ENCODE measurements around the gene EFNA1.
"Not testable (repeated sequence)": the region's sequence is repeated elsewhere in the genome, so short reads cannot be mapped to it uniquely, and the experiment has no call there.

The EFNA1 gene

DNA sequence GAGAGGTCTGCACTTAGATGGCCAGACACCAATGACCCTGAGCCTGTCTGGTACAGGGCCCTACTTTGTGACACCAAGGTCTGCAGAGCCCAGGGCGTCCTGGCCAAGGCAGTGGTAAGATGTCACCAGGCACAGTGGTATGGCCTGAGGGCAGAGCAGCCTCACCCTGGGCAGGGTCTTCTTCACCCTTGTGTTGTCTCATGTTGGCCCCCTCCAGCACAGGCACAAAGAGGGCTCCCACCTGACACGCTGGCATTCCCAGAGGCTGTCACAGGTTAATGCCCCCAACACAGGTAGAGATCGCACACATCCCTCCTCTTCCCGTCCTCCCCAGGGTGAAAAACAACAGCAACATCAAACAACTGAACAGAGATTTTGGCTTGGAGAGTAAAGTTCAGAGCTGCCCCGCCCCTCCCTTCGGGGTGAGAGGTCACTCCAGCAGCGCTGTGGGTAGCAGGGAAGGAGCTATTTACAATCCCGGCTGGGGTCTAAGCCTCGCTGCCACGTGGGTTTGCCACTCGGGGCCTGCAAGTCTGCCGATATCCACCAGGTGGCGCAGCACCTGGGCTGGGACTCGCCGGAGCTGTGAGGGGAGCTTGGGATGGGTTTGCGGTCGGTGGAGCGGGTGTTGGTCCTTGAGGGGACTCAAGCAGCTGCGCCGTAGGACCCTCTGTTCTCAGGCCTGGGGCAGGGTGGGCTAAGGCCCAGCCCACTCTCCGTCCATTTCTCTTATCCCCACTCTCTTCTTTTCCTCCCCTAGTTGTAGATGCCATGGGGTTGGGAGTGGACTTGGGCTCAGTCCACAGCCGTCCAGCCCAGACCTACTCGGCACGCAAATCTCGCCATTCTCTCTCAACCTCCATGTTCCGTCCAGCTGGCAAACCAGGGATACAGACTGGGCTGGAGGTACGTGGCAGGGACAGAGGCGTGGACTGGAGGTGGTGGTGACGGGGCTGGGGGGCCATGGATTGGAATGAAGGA is 36.3 kb upstream of the EFNA1 start:
- H3K4me3 ChIP-seq (ENCODE audit: low read depth, low read length) = no peak overlapping the region
- DNase-seq (ENCODE audit: low read depth) = no peak

DNA sequence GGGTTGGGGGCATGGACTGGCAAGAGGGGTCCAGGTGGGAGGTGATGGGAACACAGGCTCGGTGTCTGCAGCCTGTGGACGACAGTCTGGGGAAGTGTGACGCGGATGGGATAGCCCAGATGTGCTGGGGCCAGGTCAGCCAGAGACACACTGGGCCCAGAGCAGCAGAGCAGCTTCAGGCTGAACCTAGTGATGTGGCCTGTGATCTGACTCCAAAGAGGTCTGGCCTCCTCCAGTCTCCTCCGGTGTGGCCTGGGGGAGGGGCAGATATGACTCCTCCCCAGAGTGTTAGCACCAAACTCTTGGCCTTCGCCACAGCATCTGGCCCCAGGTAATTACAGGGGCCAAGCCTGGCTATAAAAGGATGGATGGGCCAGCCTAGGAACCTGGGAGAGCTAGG is 35.5 kb upstream of the EFNA1 start:
- no peak for DNase-seq (ENCODE audit: low read depth)
- no peak overlapping the region for H3K4me3 ChIP-seq (ENCODE audit: low read depth, low read length)

DNA sequence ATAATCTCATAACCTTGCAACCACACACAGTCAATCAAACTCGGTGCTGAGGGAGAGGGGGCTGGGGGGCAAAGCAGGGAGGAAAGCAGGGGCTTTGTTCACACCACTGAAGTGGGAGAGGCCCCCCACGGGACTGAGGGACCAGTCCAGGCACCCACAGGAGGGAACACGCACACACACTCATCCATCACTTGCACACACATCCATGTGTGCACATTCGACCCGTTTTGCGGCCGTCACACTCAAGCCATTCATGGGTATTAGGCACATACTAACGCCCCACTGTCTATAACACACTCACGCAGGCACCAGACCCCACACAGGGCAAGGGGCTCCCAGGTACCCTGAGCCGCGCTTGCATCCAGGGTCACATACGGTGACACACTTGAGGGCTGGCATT is 35.0 kb upstream of the EFNA1 start:
- no peak overlapping the region for H3K4me3 ChIP-seq (ENCODE audit: low read depth, low read length)
- DNase-seq (ENCODE audit: low read depth) = no peak

DNA sequence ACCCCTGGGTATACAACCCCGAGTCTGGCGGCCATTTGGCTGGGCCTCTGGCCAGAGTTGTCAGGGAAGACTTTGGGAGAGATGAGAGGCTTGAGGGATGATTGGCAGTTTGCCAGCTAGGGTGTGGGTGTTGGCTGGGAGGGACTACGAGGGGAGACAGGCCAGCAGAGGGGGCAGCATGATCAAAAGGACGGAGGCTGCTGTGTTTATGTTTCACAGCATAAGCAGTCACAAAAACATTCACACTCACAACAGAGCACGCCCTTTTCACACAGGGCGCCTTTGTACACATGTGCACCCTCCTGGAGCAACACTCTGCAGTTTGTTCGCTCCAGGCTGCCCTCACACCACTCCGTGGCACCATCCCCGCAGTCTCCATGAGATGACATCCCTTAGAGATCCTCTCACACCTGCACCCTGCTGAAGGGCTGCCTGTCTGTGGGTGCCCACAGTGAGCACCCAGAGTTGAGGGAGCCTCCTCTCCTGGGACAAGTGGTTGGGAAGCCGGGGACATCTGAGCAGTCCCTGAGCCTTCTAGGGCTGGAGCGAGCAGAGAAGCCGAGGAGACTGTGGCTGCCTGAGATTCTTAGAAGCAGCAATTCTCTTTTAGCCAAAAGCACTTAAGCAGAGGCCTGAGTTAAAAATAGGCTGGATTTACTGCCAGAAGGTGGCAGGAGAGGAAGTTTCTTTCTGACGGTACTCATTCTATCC is 33.6 kb upstream of the EFNA1 start:
- no peak overlapping the region for H3K4me3 ChIP-seq (ENCODE audit: low read depth, low read length)
- DNase-seq (ENCODE audit: low read depth) = no peak

DNA sequence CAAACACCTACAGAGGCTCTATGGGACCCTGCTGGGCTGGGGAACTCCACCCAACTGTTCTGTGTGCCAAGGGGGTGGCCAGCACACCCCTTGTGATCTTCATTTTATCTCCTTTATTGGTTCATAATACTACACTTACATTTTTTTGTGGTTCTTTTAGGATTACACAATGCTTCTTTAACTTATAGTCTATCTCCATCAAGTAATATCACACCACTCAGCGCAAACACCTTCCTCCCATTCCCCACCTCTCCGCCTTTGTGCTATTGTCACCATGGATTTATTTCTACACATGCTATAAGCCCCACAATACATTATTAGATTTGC is 33.1 kb upstream of the EFNA1 start:
- H3K4me3 ChIP-seq (ENCODE audit: low read depth, low read length) = no peak overlapping the region
- DNase-seq (ENCODE audit: low read depth) = no peak

DNA sequence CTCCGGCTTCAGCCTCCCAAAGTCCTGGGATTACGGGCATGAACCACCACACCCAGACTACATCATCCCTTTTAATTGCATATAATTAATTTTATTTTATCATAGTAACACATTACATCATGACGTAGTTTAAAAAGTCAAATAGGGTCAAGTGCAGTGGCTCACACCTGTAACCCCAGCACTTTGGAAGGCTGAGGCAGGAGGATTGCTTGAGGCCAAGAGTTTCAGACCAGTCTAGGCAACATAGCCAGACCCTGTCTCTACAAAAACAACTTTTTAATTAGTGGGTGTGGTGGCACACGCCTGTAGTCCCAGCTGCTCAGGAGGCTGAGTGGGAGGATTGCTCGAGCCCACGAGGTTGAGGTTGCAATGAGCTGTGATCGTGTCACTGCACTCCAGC is 28.3 kb upstream of the EFNA1 start:
- no peak overlapping the region for H3K4me3 ChIP-seq (ENCODE audit: low read depth, low read length)
- DNase-seq (ENCODE audit: low read depth) = no peak

DNA sequence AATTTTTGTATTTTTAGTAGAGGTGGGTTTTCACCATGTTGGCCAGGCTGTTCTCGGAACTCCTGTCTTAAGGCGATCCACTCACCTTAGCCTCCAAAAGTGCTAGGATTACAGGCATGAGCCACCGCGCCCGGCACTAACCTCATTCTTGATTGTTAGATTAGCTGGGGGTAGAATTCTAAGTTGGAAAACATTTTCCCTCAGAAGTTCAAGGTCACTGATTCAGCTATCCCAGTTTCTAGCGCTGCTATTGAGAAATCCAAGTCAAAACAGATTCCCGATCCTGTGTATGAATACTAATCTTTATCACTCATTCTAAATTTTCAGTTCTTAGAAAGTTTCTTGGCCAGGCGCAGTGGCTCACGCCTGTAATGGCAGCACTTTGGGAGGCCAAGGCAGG is 24.4 kb upstream of the EFNA1 start:
- DNase-seq (ENCODE audit: low read depth) = no peak
- no peak overlapping the region for H3K4me3 ChIP-seq (ENCODE audit: low read depth, low read length)

DNA sequence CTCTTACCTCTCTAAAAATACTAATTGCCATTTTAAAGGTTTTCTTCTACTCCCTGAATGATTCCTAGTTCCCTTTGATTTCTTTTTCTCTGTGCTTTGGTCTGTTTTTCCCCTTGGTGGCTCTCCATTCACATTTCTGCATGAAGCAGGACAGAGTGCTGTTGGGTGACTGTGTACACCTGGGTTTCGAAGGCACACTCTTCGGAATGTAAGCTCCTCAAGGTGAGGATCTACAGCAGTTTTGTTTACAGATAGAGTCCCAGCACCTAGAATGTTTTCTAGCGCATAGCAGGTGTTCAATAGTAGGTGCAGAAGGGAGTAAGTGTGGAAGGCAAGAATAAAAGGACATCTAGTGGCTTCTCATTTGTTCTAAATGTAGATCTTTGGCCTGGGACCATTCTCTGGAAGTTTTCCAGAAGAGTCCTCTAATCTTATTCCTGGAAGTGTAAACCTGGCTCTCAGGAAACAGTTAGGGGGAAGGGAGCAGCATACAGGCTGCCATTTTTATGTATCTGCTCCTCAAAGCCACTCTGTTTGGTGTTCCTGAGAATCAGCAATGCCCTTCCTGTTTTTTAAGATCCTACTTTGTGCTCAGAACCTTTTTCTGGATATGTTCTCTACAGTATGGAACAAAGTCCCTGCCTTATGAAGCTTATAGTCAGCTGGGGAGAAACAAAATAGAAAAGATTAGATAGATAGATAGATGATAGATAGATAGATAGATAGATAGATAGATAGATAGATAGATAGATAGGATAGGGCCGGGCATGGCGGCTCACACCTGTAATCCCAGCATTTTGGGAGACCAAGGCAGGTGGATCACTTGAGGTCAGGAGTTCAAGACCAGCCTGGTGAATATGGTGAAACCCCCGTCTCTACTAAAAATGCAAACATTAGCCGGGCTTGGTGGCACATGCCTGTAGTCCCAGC is 22.8 kb upstream of the EFNA1 start:
- no peak for DNase-seq (ENCODE audit: low read depth)
- H3K4me3 ChIP-seq (ENCODE audit: low read depth, low read length) = no peak overlapping the region

DNA sequence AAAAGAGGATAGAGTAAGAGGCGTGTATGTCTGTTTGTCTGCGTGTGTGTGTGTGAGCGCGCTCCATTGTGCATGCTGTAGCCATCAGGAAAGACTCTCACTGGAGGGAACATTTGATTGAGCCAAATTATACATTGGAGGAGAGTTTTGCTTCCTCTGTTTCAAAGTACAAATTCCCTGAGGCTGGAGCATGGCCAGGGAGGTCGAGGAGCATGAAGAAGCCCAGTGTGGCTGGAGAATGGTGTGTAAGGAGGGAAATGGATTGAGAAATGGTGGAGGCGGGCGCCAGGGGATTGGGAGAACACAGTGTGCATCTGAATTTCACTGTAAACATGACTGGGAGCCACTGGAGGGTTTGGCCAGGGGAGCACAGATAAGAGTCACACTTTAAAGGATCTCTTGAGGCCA is 22.1 kb upstream of the EFNA1 start:
- H3K4me3 ChIP-seq (ENCODE audit: low read depth, low read length) = no peak overlapping the region
- DNase-seq (ENCODE audit: low read depth) = peak; percentile 45

DNA sequence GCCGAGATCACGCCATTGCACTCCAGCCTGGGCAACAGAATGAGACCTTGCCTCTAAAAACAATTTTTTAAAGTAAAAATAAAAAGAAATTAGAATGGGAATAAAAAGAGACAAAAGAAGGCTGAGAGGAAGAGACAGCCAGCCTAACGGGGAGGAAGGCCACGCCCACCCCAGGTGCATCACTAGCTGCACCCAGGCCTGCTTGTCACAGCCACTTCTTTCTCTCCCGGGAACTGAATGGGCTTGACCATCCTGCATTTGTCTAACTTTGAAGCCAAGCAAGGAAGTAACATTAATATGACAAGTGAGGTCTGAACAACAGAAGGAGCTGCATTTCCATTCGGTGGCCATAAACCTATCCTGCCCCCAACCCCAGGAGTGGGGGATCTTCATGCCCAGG is 20.8 kb upstream of the EFNA1 start:
- H3K4me3 ChIP-seq (ENCODE audit: low read depth, low read length) = no peak overlapping the region
- no peak for DNase-seq (ENCODE audit: low read depth)

DNA sequence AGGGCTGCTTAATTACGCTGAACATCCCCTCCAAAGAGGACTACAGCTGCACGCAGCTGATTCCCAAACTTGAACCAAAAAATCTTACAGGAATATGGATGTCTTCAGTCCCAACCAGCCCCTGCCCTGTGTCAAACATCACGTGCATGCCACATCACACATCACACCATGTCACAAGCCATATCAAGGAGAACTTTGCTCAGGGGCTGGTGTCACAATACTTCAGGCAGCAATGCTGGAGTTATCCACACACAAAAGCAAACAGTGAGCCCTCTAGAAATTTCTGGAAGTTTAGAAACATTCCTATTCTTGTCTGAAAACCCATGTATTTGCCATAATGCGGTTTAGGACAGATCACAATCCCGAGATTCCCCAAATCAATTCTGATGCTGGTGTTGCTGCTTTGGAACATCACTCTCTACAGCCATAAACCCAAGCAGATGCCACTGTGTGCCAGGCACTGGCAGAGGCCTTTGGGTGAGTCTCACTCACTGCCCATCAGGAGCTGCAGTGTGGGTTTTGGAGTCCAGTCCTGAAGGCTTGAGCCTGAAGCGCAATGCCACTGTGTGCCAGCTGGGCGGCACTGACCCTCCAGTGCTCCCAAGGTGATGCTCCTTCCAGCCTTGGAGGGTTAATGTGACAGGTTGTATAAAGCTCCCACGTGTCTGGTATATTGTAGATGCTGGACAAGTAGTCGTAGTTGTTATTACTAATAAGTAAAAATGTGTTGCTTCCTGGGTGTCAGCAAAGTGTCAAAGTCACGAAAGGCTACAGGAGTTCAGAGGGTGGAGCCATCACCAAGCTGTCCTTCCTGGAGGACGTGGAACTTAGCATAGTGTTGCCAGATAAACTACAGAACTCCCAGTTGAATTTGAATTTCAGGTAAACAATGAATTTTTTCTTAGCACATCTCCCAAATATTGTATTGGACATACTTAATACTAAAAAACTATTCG is 20.1 kb upstream of the EFNA1 start:
- DNase-seq (ENCODE audit: low read depth) = no peak
- no peak overlapping the region for H3K4me3 ChIP-seq (ENCODE audit: low read depth, low read length)

DNA sequence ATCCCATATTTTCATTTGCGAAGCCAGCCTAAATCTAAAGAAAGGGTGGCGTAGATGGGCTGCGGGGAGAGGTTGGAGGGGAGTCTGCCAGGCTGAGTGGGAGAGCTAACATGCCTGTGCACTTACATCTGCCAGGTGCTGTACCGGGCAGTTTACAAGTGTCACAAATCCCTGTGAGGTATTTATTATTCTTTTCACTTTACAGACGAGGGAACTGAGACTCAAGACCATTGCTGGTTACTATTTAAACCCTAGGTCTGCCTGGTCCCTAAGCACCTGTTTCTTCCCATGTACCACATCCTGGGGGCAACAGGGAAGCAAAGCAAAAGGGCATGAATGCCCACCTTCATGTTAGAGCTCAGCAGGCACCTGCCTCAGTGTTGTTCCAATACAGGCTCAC is 19.4 kb upstream of the EFNA1 start:
- DNase-seq (ENCODE audit: low read depth) = no peak
- H3K4me3 ChIP-seq (ENCODE audit: low read depth, low read length) = no peak overlapping the region

DNA sequence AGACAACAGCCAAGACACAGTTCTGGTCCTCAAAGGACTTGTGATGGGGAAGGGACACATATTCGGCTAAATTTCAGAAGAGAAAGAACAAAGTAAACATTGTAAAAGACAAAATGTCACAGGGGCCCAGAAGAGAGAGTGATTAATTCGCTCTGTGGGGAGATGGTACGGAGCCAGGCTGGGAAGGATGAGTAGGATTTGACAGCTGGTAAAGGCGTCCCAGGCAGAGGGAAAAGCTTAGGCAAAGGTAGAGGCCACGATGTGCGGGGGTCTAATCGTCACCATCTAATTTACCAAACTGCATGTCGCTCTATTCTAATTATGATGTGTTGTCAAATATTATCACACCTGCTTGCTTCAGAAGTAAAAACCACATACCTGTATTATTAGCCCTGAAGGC is 17.3 kb upstream of the EFNA1 start:
- DNase-seq (ENCODE audit: low read depth) = no peak
- no peak overlapping the region for H3K4me3 ChIP-seq (ENCODE audit: low read depth, low read length)

DNA sequence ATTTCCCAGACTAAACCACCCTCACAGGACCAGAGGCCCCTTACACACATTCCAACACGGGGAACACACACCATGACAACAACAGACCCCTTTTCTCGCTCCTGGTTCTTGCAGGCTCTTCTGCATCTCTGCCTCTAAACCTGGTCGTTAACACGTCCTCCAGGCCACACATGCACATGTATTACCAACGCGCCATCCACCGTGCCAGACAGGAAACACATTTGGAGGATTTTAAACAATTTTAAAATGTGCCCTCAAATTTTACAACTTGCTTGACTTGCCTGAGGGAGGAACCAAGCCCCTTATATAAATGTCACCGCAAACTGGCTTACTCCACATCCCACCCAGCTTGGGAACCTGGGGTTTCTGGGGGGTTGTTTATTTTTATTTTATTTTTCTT is 16.9 kb upstream of the EFNA1 start:
- H3K4me3 ChIP-seq (ENCODE audit: low read depth, low read length) = no peak overlapping the region
- DNase-seq (ENCODE audit: low read depth) = no peak

DNA sequence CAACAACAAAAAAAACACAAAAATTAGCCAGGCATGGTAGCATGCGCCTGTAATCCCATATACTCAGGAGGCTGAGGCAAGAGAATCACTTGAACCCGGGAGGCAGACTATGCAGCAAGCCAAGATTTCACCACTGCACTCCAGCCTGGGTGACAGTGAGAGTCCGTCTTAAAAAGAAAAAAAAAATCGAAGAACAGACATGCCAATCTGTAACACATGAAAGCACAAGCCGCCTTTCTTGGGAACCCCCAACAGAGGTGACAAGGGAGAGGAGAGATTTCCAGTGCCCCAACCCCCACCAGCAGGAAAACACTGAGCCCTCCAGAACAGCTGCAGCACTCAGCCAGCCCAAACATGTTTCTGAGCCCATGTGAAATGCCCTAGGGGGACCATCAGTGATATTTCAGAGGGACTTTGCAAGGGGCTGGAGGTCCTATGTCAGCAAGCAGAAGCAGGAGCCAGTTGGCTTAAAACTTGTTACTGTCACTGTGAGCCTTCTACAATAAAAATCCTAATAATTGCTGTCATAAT is 14.2 kb upstream of the EFNA1 start:
- no peak for DNase-seq (ENCODE audit: low read depth)
- H3K4me3 ChIP-seq (ENCODE audit: low read depth, low read length) = no peak overlapping the region

DNA sequence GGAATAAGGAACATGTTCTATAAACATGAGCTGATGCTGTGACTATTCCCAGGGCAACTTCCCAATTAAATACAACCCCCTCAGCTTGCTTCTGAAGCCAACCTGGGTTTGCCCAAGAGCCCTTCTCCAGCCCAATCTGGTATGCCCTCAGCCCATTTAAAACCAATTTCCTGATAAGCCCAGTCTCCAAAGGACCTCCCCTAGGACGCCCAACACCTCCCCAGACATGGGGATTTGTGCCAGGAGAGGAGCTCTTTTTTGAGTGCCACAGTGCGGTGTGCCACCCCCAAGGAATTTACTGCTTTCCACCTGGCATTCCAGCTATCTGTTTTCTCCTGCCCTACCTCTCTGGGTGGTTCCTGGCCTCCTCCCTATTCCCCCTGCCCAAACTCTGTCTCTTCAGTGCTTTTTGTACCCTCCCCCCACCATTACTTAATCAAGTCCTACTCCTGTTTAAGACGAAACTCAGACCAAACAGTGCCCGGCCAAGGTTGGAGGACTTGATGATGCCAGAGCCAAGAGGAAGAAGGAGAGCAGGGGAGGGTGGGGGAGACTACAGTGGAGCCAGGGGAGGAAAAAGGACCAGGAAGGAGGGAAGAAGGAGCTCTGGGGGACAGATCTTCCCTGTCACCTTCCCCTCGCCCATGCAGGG is 11.4 kb upstream of the EFNA1 start:
- DNase-seq (ENCODE audit: low read depth) = no peak
- no peak overlapping the region for H3K4me3 ChIP-seq (ENCODE audit: low read depth, low read length)

DNA sequence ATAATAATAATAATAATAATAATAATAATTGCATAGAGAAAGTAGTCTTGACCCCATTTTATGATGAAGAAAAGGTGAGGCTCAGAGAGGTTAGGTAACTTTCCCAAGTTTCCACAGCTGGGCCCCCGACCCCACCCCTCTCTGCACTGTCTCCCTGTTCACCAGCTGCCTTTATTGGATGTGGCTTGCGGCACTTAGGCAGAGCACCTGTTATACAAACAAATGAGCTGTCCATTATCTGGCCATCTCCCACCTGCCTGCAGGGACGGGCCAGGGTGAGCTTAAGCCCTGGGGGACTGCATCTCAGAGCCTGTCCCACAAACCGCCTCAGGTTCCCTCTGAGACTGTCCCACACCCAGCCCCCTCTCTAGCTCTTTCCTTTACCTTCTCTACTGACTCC is 10.1 kb upstream of the EFNA1 start:
- no peak for DNase-seq (ENCODE audit: low read depth)
- no peak overlapping the region for H3K4me3 ChIP-seq (ENCODE audit: low read depth, low read length)

DNA sequence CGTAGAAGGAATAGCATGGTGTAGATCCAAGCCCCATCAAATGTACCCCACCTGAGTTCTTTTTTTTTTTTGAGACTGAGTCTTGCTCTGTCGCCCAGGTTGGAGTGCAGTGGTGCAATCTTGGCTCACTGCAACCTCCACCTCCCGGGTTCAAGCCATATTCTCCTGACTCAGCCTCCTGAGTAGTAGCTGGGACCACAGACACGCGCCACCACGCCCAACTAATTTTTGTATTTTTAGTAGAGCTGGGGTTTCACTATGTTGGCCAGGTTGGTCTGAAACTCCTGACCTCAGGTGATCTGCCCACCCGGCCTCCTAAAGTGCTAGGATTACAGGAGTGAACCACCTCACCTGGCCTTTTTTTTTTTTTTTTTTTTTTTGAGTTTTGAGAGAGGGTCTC is 9.6 kb upstream of the EFNA1 start:
- not testable (repeated sequence) for DNase-seq (ENCODE audit: low read depth); H3K4me3 ChIP-seq (ENCODE audit: low read depth, low read length)
